ENCODE results near the gene KRT80. TPM values are rescaled to one million over a fixed set of nuclear protein-coding genes. Genes with fewer than 3 reads are reported as not detected.

KRT80 gene
- total and polyA plus RNA-seq, 2 of the 13 experiments (the other 11 are each of a cell fraction or from before 2014, with no cell fraction given), result 0.27 to 0.53 TPM

DNA sequence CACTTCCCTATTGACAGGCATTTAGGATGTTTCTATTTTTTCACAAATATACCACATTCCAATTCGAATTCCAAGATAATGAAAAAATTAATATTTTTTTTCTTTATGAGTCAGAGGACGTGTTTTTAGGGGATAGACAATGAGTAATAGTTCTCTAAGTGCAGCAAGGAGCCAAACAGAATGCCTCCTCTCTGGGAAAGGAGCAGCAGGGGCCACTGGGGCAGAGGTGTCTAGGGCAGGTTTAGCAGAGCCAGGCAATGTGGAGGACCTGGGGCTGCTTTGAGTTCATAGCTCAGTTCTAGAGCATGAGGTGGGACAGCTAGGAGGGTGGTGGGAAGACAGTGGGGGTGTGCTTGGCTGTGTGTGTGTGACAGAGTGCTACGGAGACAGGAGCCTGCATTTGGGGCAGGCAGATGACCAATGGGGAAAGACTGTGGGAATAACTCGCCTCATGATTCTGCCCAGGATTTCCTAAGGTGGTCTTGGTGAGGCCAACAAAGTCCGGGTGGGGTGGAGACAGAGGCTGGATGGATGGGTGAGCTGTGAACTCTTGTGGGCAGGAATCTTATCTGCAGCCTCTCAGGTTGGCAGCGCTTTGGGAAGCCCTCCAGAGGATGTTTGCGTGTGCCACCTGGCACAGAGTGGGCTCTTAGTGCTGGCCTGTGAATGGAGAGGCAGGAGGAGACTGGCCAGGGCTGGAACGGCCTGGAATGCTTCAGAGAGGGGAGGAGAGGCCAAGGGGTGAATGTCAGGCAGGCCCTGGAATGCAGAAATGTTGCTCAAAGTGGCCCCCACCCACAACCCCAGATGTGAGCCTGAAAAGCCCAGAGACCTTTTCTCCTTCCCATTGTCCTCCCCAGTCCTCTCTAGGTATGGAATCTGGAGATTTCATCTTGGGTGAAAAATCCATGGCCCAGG, 38.8 kb upstream of the KRT80 start:
- no peaks in the 10 kb centered on the region for H4K20me1 ChIP-seq (ENCODE audit: insufficient read depth, low read length)
- no peak overlapping the region for H2AFZ ChIP-seq (ENCODE audit: low read length)
- no peaks in the 10 kb centered on the region for H3K79me2 ChIP-seq (ENCODE audit: insufficient read depth, low read length)
- no peaks in the 10 kb centered on the region for H3K4me1 ChIP-seq (ENCODE audit: insufficient read depth, low read length)
- no peak overlapping the region for H3K4me3 ChIP-seq (replicated peaks in 1 of 3; ENCODE audit: insufficient read depth in 1 of 3, low read depth in 2 of 3, low read length in 3 of 3)
- TF ChIP-seq ATRX (CRISPR knock-in tag; IDR thresholded peaks at IDR 0.05; ENCODE audit: borderline replicate concordance), result no peak
- no peak for TF ChIP-seq KDM1A (CRISPR knock-in tag; IDR thresholded peaks at IDR 0.05)
- no peak for TF ChIP-seq RXRA (CRISPR knock-in tag; IDR thresholded peaks at IDR 0.05)
- no peak for TF ChIP-seq ZFX (CRISPR knock-in tag; IDR thresholded peaks at IDR 0.05; ENCODE audit: low read depth)
- TF ChIP-seq JUN (CRISPR knock-in tag; IDR thresholded peaks at IDR 0.05), result no peak
- no peak for TF ChIP-seq RFX3 (CRISPR knock-in tag; IDR thresholded peaks at IDR 0.05)
- no peak for TF ChIP-seq HNRNPLL (IDR thresholded peaks at IDR 0.05; ENCODE audit: low read depth, low read length, poor library complexity, severe bottlenecking)
- no peak for TF ChIP-seq ZNF446 (CRISPR knock-in tag; IDR thresholded peaks at IDR 0.05)
- TF ChIP-seq ONECUT2 (CRISPR knock-in tag; IDR thresholded peaks at IDR 0.05), result no peak
- TF ChIP-seq NFE2L2 (IDR thresholded peaks at IDR 0.05; ENCODE audit: low read length), result no peak
- TF ChIP-seq, protein P1, sequence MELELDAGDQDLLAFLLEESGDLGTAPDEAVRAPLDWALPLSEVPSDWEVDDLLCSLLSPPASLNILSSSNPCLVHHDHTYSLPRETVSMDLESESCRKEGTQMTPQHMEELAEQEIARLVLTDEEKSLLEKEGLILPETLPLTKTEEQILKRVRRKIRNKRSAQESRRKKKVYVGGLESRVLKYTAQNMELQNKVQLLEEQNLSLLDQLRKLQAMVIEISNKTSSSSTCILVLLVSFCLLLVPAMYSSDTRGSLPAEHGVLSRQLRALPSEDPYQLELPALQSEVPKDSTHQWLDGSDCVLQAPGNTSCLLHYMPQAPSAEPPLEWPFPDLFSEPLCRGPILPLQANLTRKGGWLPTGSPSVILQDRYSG (CRISPR knock-in tag; IDR thresholded peaks at IDR 0.05), result no peak
- TF ChIP-seq ZNF891 (CRISPR knock-in tag; IDR thresholded peaks at IDR 0.05), result no peak
- TF ChIP-seq SMARCC2 (IDR thresholded peaks at IDR 0.05), result no peak
- no peak for TF ChIP-seq MED8 (CRISPR knock-in tag; IDR thresholded peaks at IDR 0.05; ENCODE audit: insufficient replicate concordance)
- TF ChIP-seq PHF21A (CRISPR knock-in tag; IDR thresholded peaks at IDR 0.05), result no peak
- TF ChIP-seq ZBTB21 (CRISPR knock-in tag; IDR thresholded peaks at IDR 0.05), result no peak
- ATAC-seq, result no peak
- no peak overlapping the region for H3K4me2 ChIP-seq (ENCODE audit: low read depth, low read length)
- intact Hi-C loops (cut with micrococcal nuclease; ENCODE audit: unreplicated experiment) (no loop called here), in situ Hi-C loops (cut with HindIII; ENCODE audit: extremely low pct_ligation_motif_present, low pct_unique_long_range_greater_than_20kb) (no loop called here)
- POLR2A ChIA-PET, result no interaction called here
- no peak overlapping the region for H3K9ac ChIP-seq (ENCODE audit: insufficient read depth, low read depth, low read length)
- no peaks in the 10 kb centered on the region for H3K9me3 ChIP-seq (ENCODE audit: low read length)
- no peak for FAIRE-seq
- DNase-seq (ENCODE audit: low spot score), result no peak
- H3K27me3 ChIP-seq (ENCODE audit: control insufficient read depth in 1 of 2, insufficient read depth in 2 of 2, low read length in 2 of 2), result peaks cover 0 to 49% of the 10 kb centered on the region in 2 experiments
- CTCF ChIA-PET (ENCODE audit: low intra/inter-chr PET ratio, low total read pairs), result no interaction called here
- no peak overlapping the region for H3K27ac ChIP-seq (ENCODE audit: extremely low read length, insufficient read depth, low read length)
- H3K36me3 ChIP-seq (replicated peaks in 1 of 2; ENCODE audit: control insufficient read depth in 1 of 2, insufficient read depth in 2 of 2, low read length in 2 of 2), result no peaks in the 10 kb centered on the region
- 10% methylated on average over 8 of the region's 8 CpGs for WGBS (ENCODE audit: low lambda C conversion rate)
- BruUV-seq (replicated peaks), result no TSS peak
